Prostate gland (tissue), 2 donors: ENCODE measurements around the gene ATP5MG.

Source experiments
- CTCF ChIP-seq, 4 experiments: fragments of 200-600 bp in 2 of 4; fragments of 450-650 bp in 2 of 4; sonication (generic) in 2 of 4; IDR thresholded peaks; 1 replicate in 3 of 4; 2 replicates in 1 of 4; pipeline ENCODE4 v1.5.1; 2016 to 2019; ENCODE audit warnings: antibody characterized with exemption in 4 of 4, mild to moderate bottlenecking in 2 of 4, moderate library complexity in 2 of 4
- POLR2A ChIP-seq: fragments of 450-650 bp; IDR thresholded peaks from one replicate; pipeline ENCODE4 v1.6.1; 2016; ENCODE audit warnings: antibody characterized with exemption, mild to moderate bottlenecking
- POLR2AphosphoS5 ChIP-seq: sonication (generic); formaldehyde crosslinking; IDR thresholded peaks from one replicate; pipeline ENCODE4 v1.6.1; 2017; ENCODE audit warnings: antibody characterized with exemption

- no peak for TF ChIP-seq POLR2A
- no peak for TF ChIP-seq CTCF (IDR thresholded peaks at IDR 0.05)
- no peak for TF ChIP-seq POLR2AphosphoS5
Measured at GRCh38 chr11:118398791-118399559, 2.4 kb upstream of the ATP5MG start.
